Measurements from ENCODE around the gene GTF3C5. TPM values are rescaled to one million over a fixed set of nuclear protein-coding genes. Genes with fewer than 3 reads are reported as not detected.

Gene GTF3C5
- total RNA-seq, 4 donors from 2014 or later: 32.6 to 54.2 (median 39.0) TPM

DNA sequence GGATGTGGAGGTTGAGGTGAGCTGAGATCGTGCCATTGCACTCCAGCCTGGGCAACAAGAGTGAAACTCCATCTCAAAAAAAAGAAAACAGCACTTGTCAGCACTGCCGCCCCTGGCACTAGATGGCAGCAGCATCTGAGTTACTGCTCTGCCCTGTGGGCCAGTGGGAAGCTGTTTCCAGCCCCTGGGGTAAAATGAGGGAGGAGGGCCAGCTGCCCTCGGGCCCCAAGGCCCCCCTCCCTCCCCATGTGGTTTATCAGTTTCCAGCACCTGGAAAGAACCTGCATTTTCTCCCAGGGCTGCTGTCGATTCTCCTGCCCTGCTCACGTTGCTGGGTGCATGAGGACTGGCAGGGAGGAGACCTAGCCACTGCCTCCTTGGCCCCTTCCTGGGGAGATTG lies 17.8 kb downstream of the GTF3C5 start:
- ATAC-seq (ENCODE audit: low FRiP score) (no peak), DNase-seq (ENCODE audit: low spot score) (no peak)
- TF ChIP-seq, protein P1, sequence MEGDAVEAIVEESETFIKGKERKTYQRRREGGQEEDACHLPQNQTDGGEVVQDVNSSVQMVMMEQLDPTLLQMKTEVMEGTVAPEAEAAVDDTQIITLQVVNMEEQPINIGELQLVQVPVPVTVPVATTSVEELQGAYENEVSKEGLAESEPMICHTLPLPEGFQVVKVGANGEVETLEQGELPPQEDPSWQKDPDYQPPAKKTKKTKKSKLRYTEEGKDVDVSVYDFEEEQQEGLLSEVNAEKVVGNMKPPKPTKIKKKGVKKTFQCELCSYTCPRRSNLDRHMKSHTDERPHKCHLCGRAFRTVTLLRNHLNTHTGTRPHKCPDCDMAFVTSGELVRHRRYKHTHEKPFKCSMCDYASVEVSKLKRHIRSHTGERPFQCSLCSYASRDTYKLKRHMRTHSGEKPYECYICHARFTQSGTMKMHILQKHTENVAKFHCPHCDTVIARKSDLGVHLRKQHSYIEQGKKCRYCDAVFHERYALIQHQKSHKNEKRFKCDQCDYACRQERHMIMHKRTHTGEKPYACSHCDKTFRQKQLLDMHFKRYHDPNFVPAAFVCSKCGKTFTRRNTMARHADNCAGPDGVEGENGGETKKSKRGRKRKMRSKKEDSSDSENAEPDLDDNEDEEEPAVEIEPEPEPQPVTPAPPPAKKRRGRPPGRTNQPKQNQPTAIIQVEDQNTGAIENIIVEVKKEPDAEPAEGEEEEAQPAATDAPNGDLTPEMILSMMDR (IDR thresholded peaks at IDR 0.05): no peak

DNA sequence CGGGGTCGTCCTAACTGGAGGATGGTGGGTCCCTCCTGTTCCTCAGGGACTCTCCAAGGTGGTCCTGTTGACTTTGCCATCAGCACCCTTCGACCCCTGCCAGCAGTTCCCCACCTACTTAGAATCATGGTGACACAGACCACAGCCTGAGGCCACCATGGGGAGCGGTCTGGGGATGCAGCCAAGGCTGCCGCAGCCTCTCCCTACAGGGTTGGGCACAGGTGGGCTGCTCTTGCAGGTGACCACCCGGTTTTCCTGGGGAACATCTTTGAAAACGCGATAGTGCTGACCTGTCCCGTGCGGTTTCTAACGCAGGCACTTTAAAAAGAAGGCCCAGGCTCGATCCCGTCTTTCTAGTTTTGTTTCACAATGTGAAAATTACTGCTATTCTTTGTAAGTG lies 18.2 kb downstream of the GTF3C5 start:
- TF ChIP-seq, protein P1 (IDR thresholded peaks at IDR 0.05): no peak
- ATAC-seq (ENCODE audit: low FRiP score) (no peak), DNase-seq (ENCODE audit: low spot score) (no peak)

DNA sequence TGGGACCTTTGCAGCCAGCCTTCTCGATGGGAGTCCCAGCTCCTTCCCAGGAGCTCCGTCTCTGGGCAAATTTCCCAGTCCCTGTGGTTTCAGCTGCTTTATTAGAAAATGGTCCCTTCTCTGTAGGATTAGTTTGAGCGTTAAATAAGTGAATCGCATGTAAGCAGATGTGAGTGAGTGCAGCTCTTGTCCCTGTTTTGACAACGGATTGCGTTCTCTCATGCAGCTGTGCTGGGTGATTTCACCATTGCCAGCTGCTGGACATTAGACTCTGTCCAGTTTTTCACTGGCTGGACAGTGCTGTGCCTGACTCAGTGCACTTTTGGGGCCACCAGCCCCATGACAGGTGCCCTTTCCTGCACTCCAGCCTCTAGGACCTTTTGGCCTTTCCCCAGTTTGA lies 19.3 kb downstream of the GTF3C5 start:
- ATAC-seq (ENCODE audit: low FRiP score) (no peak), DNase-seq (ENCODE audit: low spot score) (no peak)
- TF ChIP-seq, protein P1 (IDR thresholded peaks at IDR 0.05): no peak

DNA sequence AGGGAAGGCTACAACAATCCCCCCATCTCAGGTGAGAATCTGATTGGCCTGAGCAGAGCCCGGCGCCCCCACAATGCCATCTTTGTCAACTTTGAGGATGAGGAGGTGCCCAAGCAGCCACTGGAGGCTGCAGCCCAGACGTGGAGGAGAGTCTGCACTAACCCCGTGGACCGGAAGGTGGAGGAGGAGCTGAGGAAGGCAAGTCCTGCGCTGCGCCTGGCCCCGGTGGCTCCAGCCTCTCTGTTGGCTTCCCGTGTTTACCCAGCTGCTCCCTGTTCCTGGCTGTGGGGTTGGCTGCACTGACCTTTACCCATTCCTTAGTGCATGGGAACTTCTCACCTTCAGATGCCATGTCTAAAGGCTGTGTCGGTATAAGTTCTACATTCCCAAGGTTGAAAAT lies 20.0 kb downstream of the GTF3C5 start:
- TF ChIP-seq, protein P1 (IDR thresholded peaks at IDR 0.05): no peak
- DNase-seq (ENCODE audit: low spot score) (no peak), ATAC-seq (ENCODE audit: low FRiP score) (no peak)

DNA sequence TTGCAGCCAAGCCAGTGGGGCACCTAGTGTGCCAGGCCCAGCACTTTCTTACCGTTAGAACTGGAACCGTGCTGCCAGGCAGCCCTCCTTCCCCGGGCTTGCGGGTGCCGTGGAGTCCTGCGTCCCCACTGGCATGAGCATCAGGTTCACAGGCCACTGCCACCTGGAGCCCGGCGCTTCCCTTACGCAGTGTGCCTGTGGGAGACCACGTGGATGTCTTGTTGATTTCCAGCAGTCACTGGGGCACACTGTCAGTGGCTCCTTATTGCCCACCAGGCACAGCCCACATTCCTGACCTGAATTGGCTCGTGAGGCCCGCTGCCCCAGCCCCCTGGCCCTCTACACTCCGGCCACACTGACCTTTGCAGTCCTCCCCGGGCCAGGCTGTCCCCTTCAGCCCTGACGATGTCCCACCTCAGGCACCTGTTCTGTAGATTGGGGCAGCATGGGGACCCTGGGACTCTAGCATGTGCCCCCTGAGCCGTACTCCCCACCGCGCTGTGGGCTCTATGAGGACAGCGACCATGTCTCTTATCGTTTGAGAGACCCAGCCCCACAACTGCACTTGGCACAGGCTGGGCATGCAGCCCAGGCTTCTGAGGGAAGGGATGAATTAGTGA lies 20.6 kb downstream of the GTF3C5 start:
- ATAC-seq (ENCODE audit: low FRiP score) (no peak), DNase-seq (ENCODE audit: low spot score) (no peak)
- TF ChIP-seq, protein P1 (IDR thresholded peaks at IDR 0.05): no peak

DNA sequence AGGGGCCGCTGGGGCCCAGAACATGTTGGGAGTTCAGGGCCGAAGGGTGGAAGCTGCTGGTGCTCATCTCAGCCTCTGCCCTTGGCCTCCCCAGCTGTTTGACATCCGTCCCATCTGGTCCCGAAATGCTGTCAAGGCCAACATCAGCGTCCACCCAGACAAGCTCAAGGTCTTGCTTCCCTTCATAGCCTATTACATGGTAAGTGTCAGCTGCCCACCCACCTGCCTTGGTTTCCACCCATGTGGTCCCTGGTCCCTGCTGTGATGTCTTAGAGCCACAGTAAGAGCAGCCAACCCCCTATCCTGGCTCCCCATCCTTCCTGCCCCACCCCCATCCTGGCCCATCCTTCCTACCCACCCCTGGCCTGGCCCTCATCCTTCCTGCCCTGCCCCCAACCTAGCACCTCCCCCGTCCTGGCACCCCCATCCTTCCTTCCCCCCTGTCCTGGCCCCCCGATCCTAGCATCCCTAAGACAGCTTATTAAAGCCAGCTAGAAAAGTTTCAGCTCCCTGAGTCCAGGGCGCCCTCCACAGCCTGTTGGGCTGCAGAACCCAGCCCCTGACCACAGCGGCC lies 21.3 kb downstream of the GTF3C5 start:
- DNase-seq (ENCODE audit: low spot score): no peak

More for the DNA sequence above, 21.3 kb downstream of the GTF3C5 start:
- ATAC-seq (ENCODE audit: low FRiP score): no peak
- TF ChIP-seq, protein P1 (IDR thresholded peaks at IDR 0.05): no peak
